KMS-11 (cell line): ENCODE data around the gene MYF5.
A peak's percentile ranks its signal among the peaks of the same experiment; 100 is the strongest.

Experiments used
- H2AFZ ChIP-seq: fragments of 200-600 bp; sonication (generic); 2 replicates; pipeline ENCODE4 v1.6.1; 2016; ENCODE audit warnings: antibody characterized with exemption, mixed run types, low read depth
- H3K27ac ChIP-seq: fragments of 200-600 bp; sonication (generic); 2 replicates; pipeline ENCODE4 v1.6.1; 2016; ENCODE audit warnings: mild to moderate bottlenecking, mixed run types
- H3K27me3 ChIP-seq: fragments of 200-600 bp; sonication (generic); 2 replicates; pipeline ENCODE4 v1.6.1; 2017; ENCODE audit warnings: mild to moderate bottlenecking, low read depth, mixed run types, moderate library complexity; ENCODE audit not compliant: insufficient read depth
- H3K36me3 ChIP-seq: fragments of 200-600 bp; sonication (generic); 2 replicates; pipeline ENCODE4 v1.6.1; 2017; ENCODE audit warnings: mild to moderate bottlenecking, mixed run types; ENCODE audit not compliant: insufficient read depth
- H3K4me1 ChIP-seq: fragments of 200-600 bp; sonication (generic); 2 replicates; pipeline ENCODE4 v1.6.1; 2016; ENCODE audit warnings: mild to moderate bottlenecking, low read depth, mixed run types; ENCODE audit not compliant: poor library complexity, severe bottlenecking
- H3K4me2 ChIP-seq: fragments of 200-600 bp; sonication (generic); 2 replicates; pipeline ENCODE4 v1.7.0; 2016; ENCODE audit warnings: mild to moderate bottlenecking, mixed run types
- H3K4me3 ChIP-seq: fragments of 200-600 bp; sonication (generic); IDR thresholded peaks from 2 replicates; pipeline ENCODE4 v1.6.1; 2017; ENCODE audit warnings: low read depth, low read length, mixed read lengths; ENCODE audit not compliant: insufficient read depth
- H3K79me2 ChIP-seq: fragments of 200-600 bp; sonication (generic); 2 replicates; pipeline ENCODE4 v1.6.1; 2016; ENCODE audit warnings: low read depth, mixed run types; ENCODE audit not compliant: insufficient read depth
- H3K9ac ChIP-seq: fragments of 200-600 bp; sonication (generic); 2 replicates; pipeline ENCODE4 v1.6.1; 2016; ENCODE audit warnings: mild to moderate bottlenecking, mixed run types
- H4K20me1 ChIP-seq: fragments of 200-600 bp; sonication (generic); 2 replicates; pipeline ENCODE4 v1.6.1; 2016; ENCODE audit warnings: mild to moderate bottlenecking, mixed run types; ENCODE audit not compliant: insufficient read depth
- TF ChIP-seq, protein P1 (sequence below): fragments of 200-600 bp; sonication (generic); conservative IDR thresholded peaks from 2 replicates; pipeline ENCODE4 v1.6.1; 2017; ENCODE audit warnings: low read depth, mild to moderate bottlenecking, antibody characterized with exemption, low read length, moderate library complexity, mixed read lengths

Gene MYF5

DNA sequence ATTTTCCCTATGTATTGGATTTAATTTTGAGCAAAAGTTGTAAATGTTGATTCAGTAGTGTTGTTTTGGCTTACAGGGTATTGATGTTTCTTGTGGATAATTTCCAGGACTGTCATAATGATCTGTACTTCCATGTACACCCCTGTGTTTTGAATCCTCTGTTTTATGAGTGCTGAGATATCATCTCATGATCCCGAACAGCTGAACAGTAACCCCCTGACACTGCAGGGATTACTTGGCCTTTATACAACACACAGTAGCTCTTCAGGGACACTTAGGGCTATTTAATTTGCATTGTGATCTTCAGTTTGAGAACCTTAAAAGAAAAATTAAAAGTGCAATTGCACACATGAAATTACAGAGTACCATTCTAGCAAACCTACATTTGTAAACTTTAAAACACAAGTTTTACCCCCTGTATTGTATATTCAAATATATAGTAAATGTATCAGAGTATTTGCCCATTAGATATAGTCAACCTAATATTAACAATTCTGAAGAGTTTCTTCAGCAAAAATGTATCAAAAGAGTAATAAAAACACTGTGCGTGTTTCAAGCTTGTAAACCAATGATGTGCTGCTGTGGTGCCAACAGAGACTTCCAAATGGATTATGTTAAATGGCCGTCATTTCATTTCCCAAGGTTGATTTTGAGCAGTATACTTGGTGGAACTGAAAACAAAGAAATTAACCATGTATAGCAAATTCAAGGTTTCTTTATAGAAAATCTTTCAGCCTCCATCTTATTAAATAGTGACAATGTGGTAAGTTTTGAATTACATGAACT is 37.2 kb upstream of the MYF5 start:
- H3K27me3 ChIP-seq = no peaks in the 10 kb centered on the region
- no peak overlapping the region for H3K4me3 ChIP-seq
- no peak overlapping the region for H2AFZ ChIP-seq
- no peaks in the 10 kb centered on the region for H3K79me2 ChIP-seq
- H3K4me1 ChIP-seq = peaks cover 23% of the 10 kb centered on the region
- no peaks in the 10 kb centered on the region for H4K20me1 ChIP-seq
- no peaks in the 10 kb centered on the region for H3K36me3 ChIP-seq
- no peak overlapping the region for H3K9ac ChIP-seq
- TF ChIP-seq, protein P1, sequence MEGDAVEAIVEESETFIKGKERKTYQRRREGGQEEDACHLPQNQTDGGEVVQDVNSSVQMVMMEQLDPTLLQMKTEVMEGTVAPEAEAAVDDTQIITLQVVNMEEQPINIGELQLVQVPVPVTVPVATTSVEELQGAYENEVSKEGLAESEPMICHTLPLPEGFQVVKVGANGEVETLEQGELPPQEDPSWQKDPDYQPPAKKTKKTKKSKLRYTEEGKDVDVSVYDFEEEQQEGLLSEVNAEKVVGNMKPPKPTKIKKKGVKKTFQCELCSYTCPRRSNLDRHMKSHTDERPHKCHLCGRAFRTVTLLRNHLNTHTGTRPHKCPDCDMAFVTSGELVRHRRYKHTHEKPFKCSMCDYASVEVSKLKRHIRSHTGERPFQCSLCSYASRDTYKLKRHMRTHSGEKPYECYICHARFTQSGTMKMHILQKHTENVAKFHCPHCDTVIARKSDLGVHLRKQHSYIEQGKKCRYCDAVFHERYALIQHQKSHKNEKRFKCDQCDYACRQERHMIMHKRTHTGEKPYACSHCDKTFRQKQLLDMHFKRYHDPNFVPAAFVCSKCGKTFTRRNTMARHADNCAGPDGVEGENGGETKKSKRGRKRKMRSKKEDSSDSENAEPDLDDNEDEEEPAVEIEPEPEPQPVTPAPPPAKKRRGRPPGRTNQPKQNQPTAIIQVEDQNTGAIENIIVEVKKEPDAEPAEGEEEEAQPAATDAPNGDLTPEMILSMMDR = no peak
- H3K4me2 ChIP-seq = no peak overlapping the region
- H3K27ac ChIP-seq = no peak overlapping the region

DNA sequence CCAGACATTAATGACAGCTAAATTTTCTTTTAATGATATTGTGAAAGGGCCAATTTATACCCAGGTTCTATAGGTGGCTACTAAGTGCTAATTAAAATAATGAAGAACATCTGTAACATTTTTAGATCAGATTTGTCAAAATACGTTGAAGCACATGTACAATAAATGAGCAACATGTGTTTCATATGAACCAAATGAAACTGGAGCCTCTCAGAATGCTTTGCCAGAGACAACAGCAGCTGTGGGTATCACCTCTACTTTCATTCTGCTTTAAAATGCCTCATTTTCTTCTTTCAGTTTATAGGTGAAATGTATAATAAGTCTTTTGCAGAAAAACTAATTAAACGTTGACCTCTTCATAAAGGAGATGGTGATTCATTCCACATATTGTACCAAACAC is 35.4 kb upstream of the MYF5 start:
- peaks cover 23% of the 10 kb centered on the region for H3K4me1 ChIP-seq
- H3K4me3 ChIP-seq = no peak overlapping the region
- TF ChIP-seq, protein P1 = no peak
- H3K27ac ChIP-seq = peak overlapping the region; percentile 56; the same call in 1 of the 2 replicates
- H3K27me3 ChIP-seq = no peaks in the 10 kb centered on the region
- H3K36me3 ChIP-seq = no peaks in the 10 kb centered on the region
- H2AFZ ChIP-seq = no peak overlapping the region
- H4K20me1 ChIP-seq = no peaks in the 10 kb centered on the region
- no peak overlapping the region for H3K9ac ChIP-seq
- H3K4me2 ChIP-seq = peak overlapping the region; percentile 56
- no peaks in the 10 kb centered on the region for H3K79me2 ChIP-seq

DNA sequence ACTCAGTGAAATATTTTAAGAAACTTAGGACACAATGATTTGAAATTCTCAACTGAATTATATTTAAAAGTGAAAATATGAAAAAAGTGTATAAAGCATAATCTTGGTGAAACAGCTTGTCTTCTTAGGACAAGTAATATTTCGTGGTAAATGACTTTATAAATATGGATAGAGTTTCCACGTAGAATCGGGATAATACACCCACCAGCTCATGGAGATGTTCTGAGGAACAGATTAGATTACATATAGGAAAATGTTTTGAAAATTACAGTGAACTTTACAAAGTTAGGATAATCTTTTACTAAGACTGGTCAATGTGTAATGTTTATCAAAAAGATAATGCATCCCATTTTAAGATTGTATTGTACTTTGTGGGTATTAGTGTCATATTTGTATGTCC is 34.9 kb upstream of the MYF5 start:
- Histone ChIP-seq H2AFZ (no peak overlapping the region), H3K4me2 (peak overlapping the region; percentile 56), H3K4me1 (peaks cover 23% of the 10 kb centered on the region), H3K79me2 (no peaks in the 10 kb centered on the region), H3K9ac (no peak overlapping the region), H3K36me3 (no peaks in the 10 kb centered on the region), H3K27me3 (no peaks in the 10 kb centered on the region), H4K20me1 (no peaks in the 10 kb centered on the region), H3K4me3 (no peak overlapping the region), H3K27ac (peak overlapping the region; percentile 56; the same call in 1 of the 2 replicates)
- TF ChIP-seq, protein P1 = no peak

DNA sequence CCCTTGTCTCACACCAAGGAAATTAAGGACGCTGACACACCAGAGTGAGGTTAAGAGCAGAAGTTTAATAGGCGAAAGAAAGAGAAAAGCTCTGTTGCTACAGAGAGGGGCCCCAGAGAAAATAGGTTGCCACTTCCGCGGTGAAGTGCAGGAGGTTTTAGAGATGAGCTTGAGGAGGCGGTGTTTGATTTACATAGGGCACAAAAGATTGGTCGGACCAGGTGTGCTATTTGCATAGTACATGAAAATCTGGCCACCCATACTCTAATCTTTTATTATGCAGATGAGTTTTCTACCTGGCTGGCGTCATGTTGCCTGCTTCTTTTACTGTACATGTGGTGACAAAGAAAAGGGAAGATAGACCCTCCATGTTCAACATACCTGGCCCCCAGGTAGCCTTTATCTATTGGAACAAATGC is 32.6 kb upstream of the MYF5 start:
- Histone ChIP-seq H3K27ac (no peak overlapping the region), H3K4me3 (no peak overlapping the region), H3K4me2 (no peak overlapping the region), H3K27me3 (no peaks in the 10 kb centered on the region), H3K36me3 (no peaks in the 10 kb centered on the region), H3K79me2 (no peaks in the 10 kb centered on the region), H2AFZ (no peak overlapping the region), H3K4me1 (peaks cover 23% of the 10 kb centered on the region), H3K9ac (no peak overlapping the region), H4K20me1 (no peaks in the 10 kb centered on the region)
- TF ChIP-seq, protein P1 = no peak
